HL-60 (cell line): ENCODE data around the gene SMG1.

ENCODE experiments used
- GABPA ChIP-seq: IDR thresholded peaks from 2 replicates; pipeline ENCODE4 v1.6.1; 2012; ENCODE audit warnings: low read depth
- POLR2AphosphoS5 ChIP-seq: IDR thresholded peaks from 2 replicates; pipeline ENCODE4 v1.6.1; 2012; ENCODE audit warnings: low read depth
- SPI1 ChIP-seq: IDR thresholded peaks from 2 replicates; pipeline ENCODE4 v1.6.1; 2012; ENCODE audit warnings: low read depth, mild to moderate bottlenecking, borderline replicate concordance
- TF ChIP-seq, protein P1 (sequence below): IDR thresholded peaks from one replicate; pipeline ENCODE4 v1.5.1; 2011; ENCODE audit warnings: low read length, control low read depth, inconsistent platforms; ENCODE audit not compliant: insufficient read depth
- TF ChIP-seq, protein P2 (sequence below): IDR thresholded peaks from 2 replicates; pipeline ENCODE4 v1.6.1; 2012; ENCODE audit warnings: low read depth; ENCODE audit not compliant: insufficient replicate concordance

DNA sequence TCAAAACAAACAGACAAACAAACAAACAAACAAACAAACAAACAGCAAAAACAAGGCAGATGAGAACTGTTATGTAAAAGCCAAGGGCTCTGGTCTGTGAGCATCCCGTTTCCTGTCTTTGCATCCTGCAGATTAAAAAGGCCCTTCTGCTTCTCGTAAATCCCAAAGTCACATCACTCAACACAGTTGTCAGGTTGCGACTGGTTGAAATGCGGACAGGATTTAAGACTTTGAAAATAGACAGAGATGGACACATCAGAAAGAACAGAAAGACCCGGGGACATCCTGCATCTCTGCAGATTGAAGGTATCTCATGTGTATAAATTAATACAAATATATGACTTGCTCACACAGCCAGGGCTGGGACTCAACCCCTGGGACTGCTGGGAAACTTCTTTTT, 39.3 kb upstream of the SMG1 start:
- TF ChIP-seq POLR2AphosphoS5 (no peak), GABPA (no peak), SPI1 (no peak)
- TF ChIP-seq, protein P1, sequence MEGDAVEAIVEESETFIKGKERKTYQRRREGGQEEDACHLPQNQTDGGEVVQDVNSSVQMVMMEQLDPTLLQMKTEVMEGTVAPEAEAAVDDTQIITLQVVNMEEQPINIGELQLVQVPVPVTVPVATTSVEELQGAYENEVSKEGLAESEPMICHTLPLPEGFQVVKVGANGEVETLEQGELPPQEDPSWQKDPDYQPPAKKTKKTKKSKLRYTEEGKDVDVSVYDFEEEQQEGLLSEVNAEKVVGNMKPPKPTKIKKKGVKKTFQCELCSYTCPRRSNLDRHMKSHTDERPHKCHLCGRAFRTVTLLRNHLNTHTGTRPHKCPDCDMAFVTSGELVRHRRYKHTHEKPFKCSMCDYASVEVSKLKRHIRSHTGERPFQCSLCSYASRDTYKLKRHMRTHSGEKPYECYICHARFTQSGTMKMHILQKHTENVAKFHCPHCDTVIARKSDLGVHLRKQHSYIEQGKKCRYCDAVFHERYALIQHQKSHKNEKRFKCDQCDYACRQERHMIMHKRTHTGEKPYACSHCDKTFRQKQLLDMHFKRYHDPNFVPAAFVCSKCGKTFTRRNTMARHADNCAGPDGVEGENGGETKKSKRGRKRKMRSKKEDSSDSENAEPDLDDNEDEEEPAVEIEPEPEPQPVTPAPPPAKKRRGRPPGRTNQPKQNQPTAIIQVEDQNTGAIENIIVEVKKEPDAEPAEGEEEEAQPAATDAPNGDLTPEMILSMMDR: no peak
- TF ChIP-seq, protein P2, sequence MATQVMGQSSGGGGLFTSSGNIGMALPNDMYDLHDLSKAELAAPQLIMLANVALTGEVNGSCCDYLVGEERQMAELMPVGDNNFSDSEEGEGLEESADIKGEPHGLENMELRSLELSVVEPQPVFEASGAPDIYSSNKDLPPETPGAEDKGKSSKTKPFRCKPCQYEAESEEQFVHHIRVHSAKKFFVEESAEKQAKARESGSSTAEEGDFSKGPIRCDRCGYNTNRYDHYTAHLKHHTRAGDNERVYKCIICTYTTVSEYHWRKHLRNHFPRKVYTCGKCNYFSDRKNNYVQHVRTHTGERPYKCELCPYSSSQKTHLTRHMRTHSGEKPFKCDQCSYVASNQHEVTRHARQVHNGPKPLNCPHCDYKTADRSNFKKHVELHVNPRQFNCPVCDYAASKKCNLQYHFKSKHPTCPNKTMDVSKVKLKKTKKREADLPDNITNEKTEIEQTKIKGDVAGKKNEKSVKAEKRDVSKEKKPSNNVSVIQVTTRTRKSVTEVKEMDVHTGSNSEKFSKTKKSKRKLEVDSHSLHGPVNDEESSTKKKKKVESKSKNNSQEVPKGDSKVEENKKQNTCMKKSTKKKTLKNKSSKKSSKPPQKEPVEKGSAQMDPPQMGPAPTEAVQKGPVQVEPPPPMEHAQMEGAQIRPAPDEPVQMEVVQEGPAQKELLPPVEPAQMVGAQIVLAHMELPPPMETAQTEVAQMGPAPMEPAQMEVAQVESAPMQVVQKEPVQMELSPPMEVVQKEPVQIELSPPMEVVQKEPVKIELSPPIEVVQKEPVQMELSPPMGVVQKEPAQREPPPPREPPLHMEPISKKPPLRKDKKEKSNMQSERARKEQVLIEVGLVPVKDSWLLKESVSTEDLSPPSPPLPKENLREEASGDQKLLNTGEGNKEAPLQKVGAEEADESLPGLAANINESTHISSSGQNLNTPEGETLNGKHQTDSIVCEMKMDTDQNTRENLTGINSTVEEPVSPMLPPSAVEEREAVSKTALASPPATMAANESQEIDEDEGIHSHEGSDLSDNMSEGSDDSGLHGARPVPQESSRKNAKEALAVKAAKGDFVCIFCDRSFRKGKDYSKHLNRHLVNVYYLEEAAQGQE: no peak
